WTC11 (cell line): ENCODE results near the gene PRPF8. TPM values are rescaled to one million over a fixed set of nuclear protein-coding genes. Genes with fewer than 3 reads are reported as not detected.
A peak's percentile ranks its signal among the peaks of the same experiment; 100 is the strongest.

ENCODE experiments used
- ATAC-seq: fragments of 200-7000 bp; cut with Tn5 transposase; 2 replicates; pipeline ENCODE4 v1.10.0; 2021; ENCODE audit warnings: mild to moderate bottlenecking, moderate library complexity
- CTCF ChIA-PET: fragments of 300-600 bp; sonication (Branson Sonifier 250); formaldehyde crosslinking; loops from one replicate; lab custom pipeline; 2021; ENCODE audit warnings: antibody characterized with exemption; lab: Charles Lee
- POLR2A ChIA-PET: fragments of 350-600 bp; sonication (Branson Sonifier 250); formaldehyde crosslinking; loops from one replicate; lab custom pipeline; 2021; ENCODE audit warnings: antibody characterized with exemption; lab: Charles Lee
- DNase-seq: peaks from one replicate; pipeline ENCODE4 v3.0.0; 2021; ENCODE audit warnings: low spot score
- H3K27ac Mint-ChIP-seq: 2 replicates; pipeline ENCODE4 v1.8.0; 2021; ENCODE audit warnings: mixed read lengths
- H3K27me3 Mint-ChIP-seq: 2 replicates; pipeline ENCODE4 v1.8.0; 2021; ENCODE audit warnings: low read depth, mild to moderate bottlenecking, moderate library complexity, mixed read lengths
- H3K36me3 Mint-ChIP-seq: 2 replicates; pipeline ENCODE4 v1.8.0; 2021; ENCODE audit warnings: mixed read lengths
- H3K4me1 Mint-ChIP-seq: 2 replicates; pipeline ENCODE4 v1.8.0; 2022; ENCODE audit warnings: mixed read lengths
- H3K4me3 Mint-ChIP-seq: 2 replicates; pipeline ENCODE4 v1.8.0; 2021; ENCODE audit warnings: mild to moderate bottlenecking, moderate library complexity, mixed read lengths
- H3K9me3 Mint-ChIP-seq: 2 replicates; pipeline ENCODE4 v1.8.0; 2021; ENCODE audit warnings: mixed read lengths
- ARID4B ChIP-seq: sonication (generic); formaldehyde crosslinking; IDR thresholded peaks from 2 replicates; pipeline ENCODE4 v1.8.0; 2023; ENCODE audit warnings: missing genetic modification reagents, mild to moderate bottlenecking, borderline replicate concordance
- ATF1 ChIP-seq: sonication (generic); formaldehyde crosslinking; IDR thresholded peaks from 2 replicates; pipeline ENCODE4 v1.8.1; 2023; ENCODE audit warnings: mild to moderate bottlenecking, moderate library complexity, missing genetic modification reagents
- ATF6 ChIP-seq: sonication (generic); formaldehyde crosslinking; IDR thresholded peaks from 2 replicates; pipeline ENCODE4 v1.8.1; 2023; ENCODE audit warnings: mild to moderate bottlenecking, missing genetic modification reagents
- EMX1 ChIP-seq: fragments of 250-450 bp; sonication (Bioruptor Pico); IDR thresholded peaks from 2 replicates; pipeline ENCODE4 v1.8.0; 2021; ENCODE audit warnings: mild to moderate bottlenecking
- ESRRA ChIP-seq: sonication (generic); formaldehyde crosslinking; IDR thresholded peaks from 2 replicates; pipeline ENCODE4 v1.8.1; 2022; ENCODE audit warnings: mild to moderate bottlenecking, missing genetic modification reagents, borderline replicate concordance
- FOXK1 ChIP-seq: sonication (generic); formaldehyde crosslinking; IDR thresholded peaks from 2 replicates; pipeline ENCODE4 v1.8.0; 2022; ENCODE audit warnings: mild to moderate bottlenecking, moderate library complexity, missing genetic modification reagents
- NR1H2 ChIP-seq: sonication (generic); formaldehyde crosslinking; IDR thresholded peaks from 2 replicates; pipeline ENCODE4 v1.9.0; 2021; ENCODE audit warnings: mild to moderate bottlenecking, moderate library complexity, missing genetic modification reagents
- NR2C2 ChIP-seq: sonication (generic); formaldehyde crosslinking; IDR thresholded peaks from 2 replicates; pipeline ENCODE4 v1.8.0; 2022; ENCODE audit warnings: mild to moderate bottlenecking, missing genetic modification reagents
- RELA ChIP-seq: sonication (generic); formaldehyde crosslinking; IDR thresholded peaks from 2 replicates; pipeline ENCODE4 v1.8.1; 2022; ENCODE audit warnings: missing genetic modification reagents, mild to moderate bottlenecking, borderline replicate concordance
- USF1 ChIP-seq: sonication (generic); formaldehyde crosslinking; IDR thresholded peaks from 2 replicates; pipeline ENCODE4 v1.8.0; 2022; ENCODE audit warnings: mild to moderate bottlenecking, missing genetic modification reagents
- ZBTB21 ChIP-seq: sonication (generic); formaldehyde crosslinking; IDR thresholded peaks from 2 replicates; pipeline ENCODE4 v1.8.1; 2023; ENCODE audit warnings: mild to moderate bottlenecking, missing genetic modification reagents, borderline replicate concordance
- ZNF281 ChIP-seq: sonication (generic); formaldehyde crosslinking; IDR thresholded peaks from 2 replicates; pipeline ENCODE4 v1.8.0; 2023; ENCODE audit warnings: mild to moderate bottlenecking, missing genetic modification reagents
- ZNF423 ChIP-seq: fragments of 250-450 bp; sonication (Bioruptor Pico); IDR thresholded peaks from 2 replicates; pipeline ENCODE4 v2.1.2; 2022; ENCODE audit warnings: mild to moderate bottlenecking, moderate library complexity
- ZNF532 ChIP-seq: fragments of 250-450 bp; sonication (Bioruptor Pico); IDR thresholded peaks from 2 replicates; pipeline ENCODE4 v1.9.0; 2021; ENCODE audit warnings: mild to moderate bottlenecking, borderline replicate concordance
- total RNA-seq: library from RNA; stranded (reverse); gene quantifications from 3 replicates; pipeline ENCODE4 v1.2.3, GENCODE V29; 2021
- TF ChIP-seq, protein P1 (sequence below): sonication (generic); formaldehyde crosslinking; IDR thresholded peaks from 2 replicates; pipeline ENCODE4 v1.8.1; 2022; ENCODE audit warnings: mild to moderate bottlenecking, moderate library complexity, missing genetic modification reagents
- TF ChIP-seq, protein P2 (sequence below): fragments of 250-450 bp; sonication (Bioruptor Pico); IDR thresholded peaks from 2 replicates; pipeline ENCODE4 v1.9.0; 2021; ENCODE audit warnings: moderate library complexity, mild to moderate bottlenecking, inconsistent platforms, borderline replicate concordance
- TF ChIP-seq, protein P3 (sequence below): sonication (generic); formaldehyde crosslinking; IDR thresholded peaks from 2 replicates; pipeline ENCODE4 v1.8.1; 2022; ENCODE audit warnings: low read depth, missing genetic modification reagents, borderline replicate concordance

PRPF8 gene
- total RNA-seq, 1 experiment from 2014 or later = 388 TPM

- no peaks in the 10 kb centered on the region; the same call in 1 of the 2 replicates for H3K36me3 Mint-ChIP-seq
- ChIA-PET POLR2A (interaction anchor here (0.6 to 1.4 kb wide), 3 partner anchors 9 to 90 kb away, joined by 3 read pairs; no protein-coding TSS in a partner anchor), CTCF (interaction anchor here (0.8 to 4.2 kb wide), 4 partner anchors 9 to 59 kb away, joined by 3 to 18 read pairs (median 4); no protein-coding TSS in a partner anchor)
- no peak overlapping the region for H3K27ac Mint-ChIP-seq
- no peaks in the 10 kb centered on the region for H3K9me3 Mint-ChIP-seq
- H3K4me3 Mint-ChIP-seq = peak overlapping the region; percentile 62
- peaks cover 4% of the 10 kb centered on the region; the same call in 1 of the 2 replicates for H3K4me1 Mint-ChIP-seq
- H3K27me3 Mint-ChIP-seq = no peaks in the 10 kb centered on the region; the same call in 1 of the 2 replicates
- peak; percentile 25 for ATAC-seq
- peak; percentile 36 for DNase-seq
- TF ChIP-seq, protein P1, sequence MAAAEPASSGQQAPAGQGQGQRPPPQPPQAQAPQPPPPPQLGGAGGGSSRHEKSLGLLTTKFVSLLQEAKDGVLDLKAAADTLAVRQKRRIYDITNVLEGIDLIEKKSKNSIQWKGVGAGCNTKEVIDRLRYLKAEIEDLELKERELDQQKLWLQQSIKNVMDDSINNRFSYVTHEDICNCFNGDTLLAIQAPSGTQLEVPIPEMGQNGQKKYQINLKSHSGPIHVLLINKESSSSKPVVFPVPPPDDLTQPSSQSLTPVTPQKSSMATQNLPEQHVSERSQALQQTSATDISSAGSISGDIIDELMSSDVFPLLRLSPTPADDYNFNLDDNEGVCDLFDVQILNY (CRISPR knock-in tag) = peak; percentile 2; the same call in 1 of the 2 replicates
- TF ChIP-seq ATF6 (CRISPR knock-in tag) = no peak
- no peak for TF ChIP-seq ARID4B (CRISPR knock-in tag)
- no peak for TF ChIP-seq ZNF532 (CRISPR knock-in tag)
- peak; percentile 56; the same call in 1 of the 2 replicates for TF ChIP-seq ZNF423
- 0 out of 2 replicates have a peak, but pooled peaks have one; percentile 9 for TF ChIP-seq ESRRA (CRISPR knock-in tag)
- TF ChIP-seq EMX1 (CRISPR knock-in tag) = no peak
- no peak; the same call in 1 of the 2 replicates for TF ChIP-seq ZBTB21 (CRISPR knock-in tag)
- TF ChIP-seq RELA (CRISPR knock-in tag) = peak; percentile 14
- TF ChIP-seq FOXK1 (CRISPR knock-in tag) = no peak
- no peak for TF ChIP-seq NR1H2 (CRISPR knock-in tag)
- TF ChIP-seq, protein P2, sequence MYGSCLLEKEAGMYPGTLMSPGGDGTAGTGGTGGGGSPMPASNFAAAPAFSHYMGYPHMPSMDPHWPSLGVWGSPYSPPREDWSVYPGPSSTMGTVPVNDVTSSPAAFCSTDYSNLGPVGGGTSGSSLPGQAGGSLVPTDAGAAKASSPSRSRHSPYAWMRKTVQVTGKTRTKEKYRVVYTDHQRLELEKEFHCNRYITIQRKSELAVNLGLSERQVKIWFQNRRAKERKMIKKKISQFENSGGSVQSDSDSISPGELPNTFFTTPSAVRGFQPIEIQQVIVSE = no peak
- TF ChIP-seq, protein P3, sequence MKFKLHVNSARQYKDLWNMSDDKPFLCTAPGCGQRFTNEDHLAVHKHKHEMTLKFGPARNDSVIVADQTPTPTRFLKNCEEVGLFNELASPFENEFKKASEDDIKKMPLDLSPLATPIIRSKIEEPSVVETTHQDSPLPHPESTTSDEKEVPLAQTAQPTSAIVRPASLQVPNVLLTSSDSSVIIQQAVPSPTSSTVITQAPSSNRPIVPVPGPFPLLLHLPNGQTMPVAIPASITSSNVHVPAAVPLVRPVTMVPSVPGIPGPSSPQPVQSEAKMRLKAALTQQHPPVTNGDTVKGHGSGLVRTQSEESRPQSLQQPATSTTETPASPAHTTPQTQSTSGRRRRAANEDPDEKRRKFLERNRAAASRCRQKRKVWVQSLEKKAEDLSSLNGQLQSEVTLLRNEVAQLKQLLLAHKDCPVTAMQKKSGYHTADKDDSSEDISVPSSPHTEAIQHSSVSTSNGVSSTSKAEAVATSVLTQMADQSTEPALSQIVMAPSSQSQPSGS (CRISPR knock-in tag) = no peak
- no peak for TF ChIP-seq ZNF281 (CRISPR knock-in tag)
- no peak for TF ChIP-seq NR2C2
- no peak for TF ChIP-seq USF1 (CRISPR knock-in tag)
- peak; percentile 45; the same call in 1 of the 2 replicates for TF ChIP-seq ATF1 (CRISPR knock-in tag)
Observed at GRCh38 chr17:1724869-1725641, 40.4 kb upstream of the PRPF8 start.
